Activated gamma-delta T cell treated with Interleukin-2 at 50 U/mL for 16 hours (primary cell): ENCODE results near the gene CDC42BPG.

ENCODE experiments used
- DNase-seq: peaks from one replicate; pipeline ENCODE4 v3.0.0-alpha.2; 2020

Gene CDC42BPG

GRCh38 chr11:64844330-64845128 lies at the start of gene CDC42BPG:
TSS of gene CDC42BPG (minus strand) at chr11:64844653. CDS start at chr11:64844569, 84 bp downstream.
- DNase-seq: peak; percentile 73

GRCh38 chr11:64893194-64894069 lies 49.0 kb upstream of the CDC42BPG start:
- no peak for DNase-seq

- DNase-seq: no peak
These were observed 48.4 kb upstream of the CDC42BPG start for GRCh38 chr11:64892838-64893193.

- DNase-seq: no peak
These were observed 48.0 kb upstream of the CDC42BPG start for GRCh38 chr11:64892411-64892831.

GRCh38 chr11:64891880-64892279 lies 47.4 kb upstream of the CDC42BPG start:
- DNase-seq: no peak

- no peak for DNase-seq
These were observed 46.9 kb upstream of the CDC42BPG start for GRCh38 chr11:64891215-64891848.

GRCh38 chr11:64890522-64890939 lies 46.1 kb upstream of the CDC42BPG start:
- DNase-seq: no peak

- no peak for DNase-seq
These were observed 44.5 kb upstream of the CDC42BPG start for GRCh38 chr11:64888729-64889511.

GRCh38 chr11:64888406-64888728 lies 43.9 kb upstream of the CDC42BPG start:
- DNase-seq: no peak

- DNase-seq: peak; percentile 86
These were observed 43.4 kb upstream of the CDC42BPG start for GRCh38 chr11:64887757-64888405.

GRCh38 chr11:64887234-64887756 lies 42.8 kb upstream of the CDC42BPG start:
- DNase-seq: no peak

- DNase-seq: no peak
These were observed 41.2 kb upstream of the CDC42BPG start for GRCh38 chr11:64885367-64886286.

GRCh38 chr11:64884019-64884418 lies 39.6 kb upstream of the CDC42BPG start:
- no peak for DNase-seq

GRCh38 chr11:64883575-64883974 lies 39.1 kb upstream of the CDC42BPG start:
- DNase-seq: no peak

GRCh38 chr11:64882243-64882642 lies 37.8 kb upstream of the CDC42BPG start:
- DNase-seq: no peak

GRCh38 chr11:64881476-64881875 lies 37.0 kb upstream of the CDC42BPG start:
- no peak for DNase-seq

- no peak for DNase-seq
These were observed 36.0 kb upstream of the CDC42BPG start for GRCh38 chr11:64880240-64881001.

GRCh38 chr11:64879244-64879900 lies 34.9 kb upstream of the CDC42BPG start:
- DNase-seq: no peak

- peak; percentile 100 for DNase-seq
These were observed 34.2 kb upstream of the CDC42BPG start, which contains the start of gene EHD1 for GRCh38 chr11:64878494-64879243. TSS of gene EHD1 (minus strand) at chr11:64878621. CDS start at chr11:64878464, 157 bp downstream.
